Progenitor cell of endocrine pancreas (in vitro differentiated cells): Measurements from ENCODE around the gene MCM10. TPM values are rescaled to one million over a fixed set of nuclear protein-coding genes. Genes with fewer than 3 reads are reported as not detected.
"Not testable (repeated sequence)": the region's sequence is repeated elsewhere in the genome, so short reads cannot be mapped to it uniquely, and the experiment has no call there.

Experiments used
- DNase-seq: peaks from one replicate; pipeline ENCODE4 v3.0.0; 2021; ENCODE audit warnings: low spot score; ENCODE audit not compliant: unreplicated experiment
- H3K27ac Mint-ChIP-seq: 2 replicates; pipeline ENCODE4 v1.8.0; 2021; ENCODE audit warnings: mild to moderate bottlenecking, moderate library complexity, mixed read lengths
- H3K27me3 Mint-ChIP-seq: 2 replicates; pipeline ENCODE4 v1.8.0; 2021; ENCODE audit warnings: mixed read lengths
- H3K36me3 Mint-ChIP-seq: 2 replicates; pipeline ENCODE4 v1.8.0; 2022; ENCODE audit warnings: mixed read lengths; ENCODE audit not compliant: insufficient read depth
- H3K4me1 Mint-ChIP-seq: 2 replicates; pipeline ENCODE4 v1.8.0; 2021; ENCODE audit warnings: low read depth, mixed read lengths
- H3K4me3 Mint-ChIP-seq: 2 replicates; pipeline ENCODE4 v1.8.0; 2021; ENCODE audit warnings: low read depth, mild to moderate bottlenecking, moderate library complexity, mixed read lengths
- H3K9me3 Mint-ChIP-seq: 2 replicates; pipeline ENCODE4 v1.8.0; 2021; ENCODE audit warnings: low read depth, mixed read lengths
- total RNA-seq: library from RNA; stranded (reverse); gene quantifications from 2 replicates; pipeline ENCODE4 v1.2.1, GENCODE V29; 2021
- TF ChIP-seq, protein P1 (sequence below): fragments of 200-600 bp; sonication (generic); IDR thresholded peaks from one replicate; pipeline ENCODE4 v1.5.0; 2021; ENCODE audit warnings: antibody characterized with exemption, mild to moderate bottlenecking; ENCODE audit not compliant: unreplicated experiment

MCM10 gene
- total RNA-seq, 1 donor from 2014 or later: 20.2 TPM

DNA sequence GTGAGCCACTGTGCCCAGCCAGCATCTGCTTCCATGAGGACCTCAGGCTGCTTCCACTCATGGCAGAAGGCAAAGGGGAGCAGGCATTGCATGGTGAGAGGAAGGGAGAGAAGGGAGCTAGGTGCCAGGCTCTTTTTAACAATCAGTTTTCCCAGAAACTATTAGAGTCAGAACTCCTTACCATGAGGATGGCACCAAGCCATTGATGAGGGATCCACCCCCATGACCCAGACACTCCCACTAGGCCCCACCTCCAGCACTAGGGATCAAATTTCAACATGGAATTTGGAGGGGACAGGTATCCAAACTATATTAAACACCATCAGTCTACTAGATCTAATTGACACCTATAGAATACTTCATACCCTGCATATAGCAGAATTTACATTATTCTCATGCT lies 14.2 kb upstream of the MCM10 start:
- no peaks in the 10 kb centered on the region for H3K4me1 Mint-ChIP-seq
- DNase-seq: no peak
- H3K27me3 Mint-ChIP-seq: no peaks in the 10 kb centered on the region
- no peak overlapping the region for H3K27ac Mint-ChIP-seq
- TF ChIP-seq, protein P1, sequence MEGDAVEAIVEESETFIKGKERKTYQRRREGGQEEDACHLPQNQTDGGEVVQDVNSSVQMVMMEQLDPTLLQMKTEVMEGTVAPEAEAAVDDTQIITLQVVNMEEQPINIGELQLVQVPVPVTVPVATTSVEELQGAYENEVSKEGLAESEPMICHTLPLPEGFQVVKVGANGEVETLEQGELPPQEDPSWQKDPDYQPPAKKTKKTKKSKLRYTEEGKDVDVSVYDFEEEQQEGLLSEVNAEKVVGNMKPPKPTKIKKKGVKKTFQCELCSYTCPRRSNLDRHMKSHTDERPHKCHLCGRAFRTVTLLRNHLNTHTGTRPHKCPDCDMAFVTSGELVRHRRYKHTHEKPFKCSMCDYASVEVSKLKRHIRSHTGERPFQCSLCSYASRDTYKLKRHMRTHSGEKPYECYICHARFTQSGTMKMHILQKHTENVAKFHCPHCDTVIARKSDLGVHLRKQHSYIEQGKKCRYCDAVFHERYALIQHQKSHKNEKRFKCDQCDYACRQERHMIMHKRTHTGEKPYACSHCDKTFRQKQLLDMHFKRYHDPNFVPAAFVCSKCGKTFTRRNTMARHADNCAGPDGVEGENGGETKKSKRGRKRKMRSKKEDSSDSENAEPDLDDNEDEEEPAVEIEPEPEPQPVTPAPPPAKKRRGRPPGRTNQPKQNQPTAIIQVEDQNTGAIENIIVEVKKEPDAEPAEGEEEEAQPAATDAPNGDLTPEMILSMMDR: no peak
- H3K9me3 Mint-ChIP-seq: peaks cover 10% of the 10 kb centered on the region
- no peaks in the 10 kb centered on the region for H3K36me3 Mint-ChIP-seq
- no peak overlapping the region for H3K4me3 Mint-ChIP-seq

DNA sequence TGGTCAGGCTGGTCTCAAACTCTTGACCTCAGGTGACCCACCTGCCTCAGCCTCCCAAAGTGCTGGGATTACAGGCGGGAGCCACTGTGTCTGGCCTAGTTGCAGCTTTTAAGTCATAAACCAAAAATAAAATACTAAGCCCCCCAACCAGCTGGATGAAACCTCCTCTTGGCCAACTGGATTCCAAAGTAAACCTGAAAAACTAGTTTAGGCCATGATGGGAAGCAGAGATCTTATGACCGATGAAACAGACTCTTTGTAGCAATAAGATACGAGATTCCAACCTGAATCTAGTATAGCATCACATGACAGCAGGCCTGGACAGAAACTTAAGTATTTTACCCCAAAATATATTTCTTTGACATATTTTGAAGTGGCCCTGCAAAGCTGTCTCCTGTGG lies 9.1 kb upstream of the MCM10 start:
- Mint-ChIP-seq H3K4me3 (no peak overlapping the region), H3K4me1 (no peaks in the 10 kb centered on the region), H3K27ac (no peak overlapping the region), H3K36me3 (no peaks in the 10 kb centered on the region), H3K9me3 (peaks cover 4% of the 10 kb centered on the region), H3K27me3 (no peaks in the 10 kb centered on the region)
- TF ChIP-seq, protein P1: no peak
- no peak for DNase-seq

GRCh38 chr10:13155860-13156259 lies 5.5 kb upstream of the MCM10 start:
- not testable (repeated sequence) for DNase-seq, H3K9me3 Mint-ChIP-seq, H3K4me3 Mint-ChIP-seq, H3K27me3 Mint-ChIP-seq, H3K36me3 Mint-ChIP-seq, H3K27ac Mint-ChIP-seq, H3K4me1 Mint-ChIP-seq

DNA sequence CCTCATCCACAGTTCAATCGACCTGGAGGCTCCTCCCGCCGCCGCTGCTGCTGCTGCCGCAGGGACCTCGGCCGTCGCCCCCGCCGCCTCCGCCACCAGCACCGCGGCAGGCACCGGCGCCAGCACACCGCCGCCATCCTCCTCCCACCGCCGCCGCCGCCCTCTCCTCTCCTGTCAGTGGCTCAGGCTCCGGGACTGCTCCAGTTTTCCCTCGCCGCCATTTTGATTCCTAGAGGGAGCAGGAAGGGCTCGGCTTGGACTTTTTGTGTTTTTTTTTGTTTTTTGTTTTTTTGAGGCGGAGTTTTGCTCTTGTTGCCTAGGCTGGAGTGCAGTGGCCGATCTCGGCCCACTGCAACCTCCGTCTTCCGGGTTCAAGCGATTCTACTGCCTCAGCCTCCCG lies 3.0 kb upstream of the MCM10 start:
- no peaks in the 10 kb centered on the region for H3K27me3 Mint-ChIP-seq
- H3K9me3 Mint-ChIP-seq: no peaks in the 10 kb centered on the region
- no peak overlapping the region for H3K27ac Mint-ChIP-seq
- TF ChIP-seq, protein P1: no peak
- no peaks in the 10 kb centered on the region for H3K36me3 Mint-ChIP-seq
- H3K4me3 Mint-ChIP-seq: no peak overlapping the region
- DNase-seq: no peak
- H3K4me1 Mint-ChIP-seq: peaks cover 10% of the 10 kb centered on the region

GRCh38 chr10:13161857-13162271 lies 506 bp downstream of the MCM10 start:
- H3K36me3 Mint-ChIP-seq: peaks cover 3% of the 10 kb centered on the region
- H3K4me3 Mint-ChIP-seq: peak overlapping the region; percentile 77
- TF ChIP-seq, protein P1: no peak
- H3K4me1 Mint-ChIP-seq: peaks cover 10% of the 10 kb centered on the region
- no peaks in the 10 kb centered on the region for H3K27me3 Mint-ChIP-seq
- no peaks in the 10 kb centered on the region for H3K9me3 Mint-ChIP-seq
- no peak overlapping the region for H3K27ac Mint-ChIP-seq
- no peak for DNase-seq

GRCh38 chr10:13163859-13164258 lies 2.5 kb downstream of the MCM10 start:
- no peak overlapping the region for H3K4me3 Mint-ChIP-seq
- H3K36me3 Mint-ChIP-seq: peaks cover 5% of the 10 kb centered on the region
- H3K9me3 Mint-ChIP-seq: no peaks in the 10 kb centered on the region
- H3K27me3 Mint-ChIP-seq: no peaks in the 10 kb centered on the region
- DNase-seq: no peak
- TF ChIP-seq, protein P1: no peak
- no peak overlapping the region for H3K27ac Mint-ChIP-seq
- peaks cover 10% of the 10 kb centered on the region for H3K4me1 Mint-ChIP-seq
